ENCODE results near the gene AIF1L.

GRCh38 chr9:131096269-131097125 lies at the start of gene AIF1L:
- TF ChIP-seq POLR2A (IDR thresholded peaks at IDR 0.05; ENCODE audit: low read length) (no peak), GATA1 (IDR thresholded peaks at IDR 0.05; ENCODE audit: low read depth, low read length) (no peak)
